Panc1 (cell line): ENCODE measurements around the gene ABCG1. TPM values are rescaled to one million over a fixed set of nuclear protein-coding genes. Genes with fewer than 3 reads are reported as not detected.

Source experiments
- ATAC-seq: fragments of 200-7000 bp; cut with Tn5 transposase; 2 replicates; pipeline ENCODE4 v1.9.1; 2020; ENCODE audit warnings: mild to moderate bottlenecking, moderate library complexity
- BruUV-seq: library from RNA; stranded (reverse); fragments of 400-500 nt; replicated peaks from 2 replicates; lab custom pipeline; 2021; lab: Mats Ljungman, UMichigan
- CTCF ChIA-PET: fragments of 300-600 bp; sonication (Branson Sonifier 250); formaldehyde crosslinking; loops from one replicate; lab custom pipeline; 2022; ENCODE audit warnings: antibody characterized with exemption; lab: Charles Lee
- POLR2A ChIA-PET: fragments of 300-600 bp; sonication (Branson Sonifier 250); formaldehyde crosslinking; loops from one replicate; lab custom pipeline; 2022; ENCODE audit warnings: antibody characterized with exemption; lab: Charles Lee
- DNase-seq: peaks from one replicate; pipeline ENCODE4 v3.0.0-alpha.2; 2010; ENCODE audit warnings: low read depth, low spot score
- H3K27ac ChIP-seq: 2 replicates; pipeline ENCODE4 v1.5.1; 2011; ENCODE audit warnings: mild to moderate bottlenecking, low read length, inconsistent platforms
- H3K27me3 ChIP-seq: fragments of 200-500 bp; sonication (Bioruptor generic); 2 replicates; pipeline ENCODE4 v1.6.0; 2014; ENCODE audit warnings: low read length, inconsistent platforms; ENCODE audit not compliant: control insufficient read depth, insufficient read depth
- H3K36me3 ChIP-seq: fragments of 200-500 bp; sonication (Bioruptor generic); 2 replicates; pipeline ENCODE4 v1.5.1; 2014; ENCODE audit warnings: inconsistent platforms, mild to moderate bottlenecking, low read length, moderate library complexity; ENCODE audit not compliant: control insufficient read depth, insufficient read depth
- H3K4me1 ChIP-seq: 2 replicates; pipeline ENCODE4 v1.5.1; 2011; ENCODE audit warnings: inconsistent platforms, mild to moderate bottlenecking, low read length, moderate library complexity; ENCODE audit not compliant: control insufficient read depth, insufficient read depth
- H3K4me3 ChIP-seq, 2 experiments: 2 replicates each; pipeline ENCODE4 v1.5.1; 2011 to 2012; ENCODE audit warnings: low read depth in 2 of 2, low read length in 2 of 2, mild to moderate bottlenecking in 2 of 2, inconsistent platforms in 1 of 2, moderate library complexity in 1 of 2
- H3K9me3 ChIP-seq: fragments of 200-500 bp; sonication (Bioruptor generic); 2 replicates; pipeline ENCODE4 v1.5.1; 2014; ENCODE audit warnings: low read depth, mild to moderate bottlenecking, inconsistent platforms, low read length, moderate library complexity; ENCODE audit not compliant: control insufficient read depth, insufficient read depth
- CTCF ChIP-seq: fragments of 450-650 bp; IDR thresholded peaks from 2 replicates; pipeline ENCODE4 v1.5.1; 2017; ENCODE audit warnings: mild to moderate bottlenecking
- POLR2AphosphoS5 ChIP-seq: IDR thresholded peaks from 2 replicates; pipeline ENCODE4 v1.6.1; 2012; ENCODE audit warnings: mild to moderate bottlenecking, low read depth, low read length, moderate library complexity
- SIN3A ChIP-seq: IDR thresholded peaks from 2 replicates; pipeline ENCODE4 v1.6.1; 2012; ENCODE audit warnings: low read depth, mild to moderate bottlenecking, low read length, moderate library complexity, borderline replicate concordance; ENCODE audit not compliant: insufficient read depth
- TCF7L2 ChIP-seq: IDR thresholded peaks from 2 replicates; pipeline ENCODE4 v1.6.1; 2011; ENCODE audit warnings: mild to moderate bottlenecking, low read depth, low read length, inconsistent platforms
- in situ Hi-C: cut with HindIII; loops from 2 replicates; pipeline ENCODE4 v1.10.0; 2016; ENCODE audit warnings: low sequenced_read_pairs, low pct_unique_long_range_greater_than_20kb
- intact Hi-C: fragments of 100-400 bp; cut with micrococcal nuclease; formaldehyde crosslinking; loops from one replicate; pipeline ENCODE4 v1.10.0; 2022; ENCODE audit not compliant: unreplicated experiment
- total RNA-seq: library from RNA; stranded (reverse); gene quantifications from one replicate; pipeline ENCODE4 v1.2.1, GENCODE V29; 2021; ENCODE audit not compliant: unreplicated experiment
- TF ChIP-seq, protein P1 (sequence below), 2 experiments: IDR thresholded peaks; 2 replicates each; pipeline ENCODE4 v1.6.1; 2011 to 2012; ENCODE audit warnings: low read depth in 2 of 2, control low read depth in 1 of 2, low read length in 1 of 2, mild to moderate bottlenecking in 1 of 2, moderate library complexity in 1 of 2; ENCODE audit not compliant: insufficient read depth in 1 of 2

Gene ABCG1
- total RNA-seq, 1 experiment from 2014 or later, result 0.80 TPM

DNA sequence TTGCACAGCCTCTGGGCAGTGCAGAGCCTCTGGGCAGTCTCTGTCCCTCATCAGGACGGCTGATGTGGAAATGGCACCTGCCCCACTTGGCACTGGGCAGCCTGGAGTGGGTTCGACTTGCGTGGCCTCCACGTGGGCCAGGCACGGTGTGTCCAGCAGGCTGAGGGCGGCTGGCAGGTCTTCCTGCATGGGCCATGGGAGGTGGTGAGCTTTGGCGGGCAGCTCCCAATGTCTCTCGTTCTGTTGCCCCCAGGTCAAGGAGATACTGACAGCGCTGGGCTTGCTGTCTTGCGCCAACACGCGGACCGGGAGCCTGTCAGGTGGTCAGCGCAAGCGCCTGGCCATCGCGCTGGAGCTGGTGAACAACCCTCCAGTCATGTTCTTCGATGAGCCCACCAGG, 63.1 kb downstream of the ABCG1 start:
- no peak overlapping the region for H3K27ac ChIP-seq
- H3K27me3 ChIP-seq, result no peaks in the 10 kb centered on the region
- H3K9me3 ChIP-seq, result no peaks in the 10 kb centered on the region
- in situ Hi-C loops (no loop called here), intact Hi-C loops (no loop called here)
- ATAC-seq (no peak), DNase-seq (no peak)
- TF ChIP-seq, protein P1, sequence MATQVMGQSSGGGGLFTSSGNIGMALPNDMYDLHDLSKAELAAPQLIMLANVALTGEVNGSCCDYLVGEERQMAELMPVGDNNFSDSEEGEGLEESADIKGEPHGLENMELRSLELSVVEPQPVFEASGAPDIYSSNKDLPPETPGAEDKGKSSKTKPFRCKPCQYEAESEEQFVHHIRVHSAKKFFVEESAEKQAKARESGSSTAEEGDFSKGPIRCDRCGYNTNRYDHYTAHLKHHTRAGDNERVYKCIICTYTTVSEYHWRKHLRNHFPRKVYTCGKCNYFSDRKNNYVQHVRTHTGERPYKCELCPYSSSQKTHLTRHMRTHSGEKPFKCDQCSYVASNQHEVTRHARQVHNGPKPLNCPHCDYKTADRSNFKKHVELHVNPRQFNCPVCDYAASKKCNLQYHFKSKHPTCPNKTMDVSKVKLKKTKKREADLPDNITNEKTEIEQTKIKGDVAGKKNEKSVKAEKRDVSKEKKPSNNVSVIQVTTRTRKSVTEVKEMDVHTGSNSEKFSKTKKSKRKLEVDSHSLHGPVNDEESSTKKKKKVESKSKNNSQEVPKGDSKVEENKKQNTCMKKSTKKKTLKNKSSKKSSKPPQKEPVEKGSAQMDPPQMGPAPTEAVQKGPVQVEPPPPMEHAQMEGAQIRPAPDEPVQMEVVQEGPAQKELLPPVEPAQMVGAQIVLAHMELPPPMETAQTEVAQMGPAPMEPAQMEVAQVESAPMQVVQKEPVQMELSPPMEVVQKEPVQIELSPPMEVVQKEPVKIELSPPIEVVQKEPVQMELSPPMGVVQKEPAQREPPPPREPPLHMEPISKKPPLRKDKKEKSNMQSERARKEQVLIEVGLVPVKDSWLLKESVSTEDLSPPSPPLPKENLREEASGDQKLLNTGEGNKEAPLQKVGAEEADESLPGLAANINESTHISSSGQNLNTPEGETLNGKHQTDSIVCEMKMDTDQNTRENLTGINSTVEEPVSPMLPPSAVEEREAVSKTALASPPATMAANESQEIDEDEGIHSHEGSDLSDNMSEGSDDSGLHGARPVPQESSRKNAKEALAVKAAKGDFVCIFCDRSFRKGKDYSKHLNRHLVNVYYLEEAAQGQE (IDR thresholded peaks at IDR 0.05; ENCODE audit: insufficient read depth in 1 of 2, low read depth in 2 of 2, low read length in 1 of 2), result no peak
- no TSS peak for BruUV-seq
- H3K4me3 ChIP-seq, result no peak overlapping the region
- POLR2A ChIA-PET, result no interaction called here
- H3K4me1 ChIP-seq, result no peaks in the 10 kb centered on the region; the same call in 1 of the 2 replicates
- H3K36me3 ChIP-seq, result no peaks in the 10 kb centered on the region
- CTCF ChIA-PET, result no interaction called here

DNA sequence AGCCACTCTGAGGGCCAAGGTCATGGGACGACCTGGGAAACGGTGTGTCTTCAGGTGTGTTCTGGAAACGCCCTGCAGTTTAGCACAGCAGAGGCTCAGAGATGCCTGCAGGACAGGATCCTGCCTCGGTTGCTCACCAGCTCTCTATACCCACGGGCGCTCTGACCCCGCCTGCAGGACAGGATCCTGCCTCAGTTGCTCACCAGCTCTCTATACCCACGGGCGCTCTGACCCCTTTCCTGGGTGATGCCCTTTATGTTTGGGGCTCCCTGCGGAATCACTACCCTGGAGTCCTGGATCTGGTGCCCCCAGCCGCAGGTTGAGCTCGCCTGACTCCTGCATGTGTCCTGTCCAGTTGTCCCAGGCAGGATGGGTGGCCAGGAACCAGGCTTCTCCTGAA, 63.8 kb downstream of the ABCG1 start:
- BruUV-seq, result no TSS peak
- DNase-seq (no peak), ATAC-seq (no peak)
- Histone ChIP-seq H3K27me3 (no peaks in the 10 kb centered on the region), H3K36me3 (no peaks in the 10 kb centered on the region), H3K9me3 (no peaks in the 10 kb centered on the region), H3K4me3 (no peak overlapping the region), H3K27ac (no peak overlapping the region), H3K4me1 (no peaks in the 10 kb centered on the region; the same call in 1 of the 2 replicates)
- no peak for TF ChIP-seq TCF7L2
- no peak for TF ChIP-seq SIN3A
- TF ChIP-seq, protein P1 (IDR thresholded peaks at IDR 0.05; ENCODE audit: insufficient read depth in 1 of 2, low read depth in 2 of 2, low read length in 1 of 2), result no peak
- TF ChIP-seq POLR2AphosphoS5, result no peak
- no peak for TF ChIP-seq CTCF
- ChIA-PET CTCF (interaction anchor here (0.7 kb wide), 1 partner anchor 31 kb away, joined by 4 read pairs; no protein-coding TSS in a partner anchor), POLR2A (no interaction called here)
- in situ Hi-C loops (no loop called here), intact Hi-C loops (no loop called here)
